HG02885 (cell line): Measurements from ENCODE around the gene AHR.
"Not testable (repeated sequence)": the region's sequence is repeated elsewhere in the genome, so short reads cannot be mapped to it uniquely, and the experiment has no call there.

Experiments
- ATAC-seq: cut with Tn5 transposase; IDR thresholded peaks from one replicate; pipeline ENCODE4 v1.9.1; 2021; ENCODE audit warnings: mild to moderate bottlenecking; ENCODE audit not compliant: unreplicated experiment, poor library complexity

The AHR gene

GRCh38 chr7:17370901-17371585 is 72.6 kb downstream of the AHR start:
- ATAC-seq, result no peak

GRCh38 chr7:17371671-17372524 is 73.4 kb downstream of the AHR start:
- ATAC-seq, result no peak

- ATAC-seq, result no peak
Measured at GRCh38 chr7:17374157-17374556, 75.7 kb downstream of the AHR start.

GRCh38 chr7:17374654-17375053 is 76.2 kb downstream of the AHR start:
- ATAC-seq, result no peak

- ATAC-seq, result no peak
Measured at GRCh38 chr7:17376595-17376994, 78.1 kb downstream of the AHR start.

- ATAC-seq, result no peak
Measured at GRCh38 chr7:17380736-17381662, 82.5 kb downstream of the AHR start.

GRCh38 chr7:17382408-17383354 is 84.2 kb downstream of the AHR start:
- not testable (repeated sequence) for ATAC-seq

GRCh38 chr7:17384400-17384799 is 85.9 kb downstream of the AHR start:
- ATAC-seq, result no peak

- no peak for ATAC-seq
Measured at GRCh38 chr7:17385612-17386011, 87.2 kb downstream of the AHR start.

- no peak for ATAC-seq
Measured at GRCh38 chr7:17390392-17390791, 91.9 kb downstream of the AHR start.

GRCh38 chr7:17391366-17391765 is 92.9 kb downstream of the AHR start:
- ATAC-seq, result no peak

GRCh38 chr7:17392846-17393245 is 94.4 kb downstream of the AHR start:
- no peak for ATAC-seq

GRCh38 chr7:17394563-17394962 is 96.1 kb downstream of the AHR start:
- ATAC-seq, result not testable (repeated sequence)
